GM10248 (cell line): ENCODE results near the gene OR8G1.

Experiments
- CTCF ChIA-PET: fragments of 300-600 bp; sonication (Branson Sonifier 250); formaldehyde crosslinking; extraction: SDS; loops from one replicate; lab custom pipeline; 2021; ENCODE audit warnings: antibody characterized with exemption; lab: Yijun Ruan, JAX
- POLR2A ChIA-PET: fragments of 350-650 bp; sonication (Branson Sonifier 250); formaldehyde crosslinking; extraction: SDS; loops from one replicate; lab custom pipeline; 2020; ENCODE audit warnings: antibody characterized with exemption; lab: Yijun Ruan, JAX
- DNase-seq: peaks from one replicate; pipeline ENCODE4 v3.0.0; 2012; ENCODE audit errors: extremely low spot score
- TF ChIP-seq, protein P1 (sequence below): IDR thresholded peaks from 2 replicates; pipeline ENCODE4 v1.5.1; 2012; ENCODE audit warnings: mild to moderate bottlenecking, low read depth; ENCODE audit errors: extremely low read depth, missing control alignments, control extremely low read depth

OR8G1 gene

DNA sequence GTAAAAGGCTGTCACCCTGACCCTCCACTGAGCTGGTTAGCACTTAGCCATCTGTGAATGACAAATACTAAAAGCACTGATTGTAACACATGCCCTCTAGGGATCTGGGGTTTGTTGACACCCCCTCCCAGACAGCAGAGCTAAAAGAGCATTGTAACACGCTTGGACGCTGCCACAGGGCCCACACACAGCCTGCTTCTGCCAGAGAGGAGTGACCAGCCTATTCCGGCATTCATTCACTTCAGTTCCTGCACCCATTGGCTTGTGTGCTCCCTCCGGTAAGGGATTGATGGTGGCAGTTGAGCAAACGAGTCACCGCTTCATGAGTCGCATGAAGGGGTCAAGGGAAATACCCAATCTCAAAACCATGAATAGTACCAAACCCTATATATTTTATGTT lies 42.0 kb upstream of the OR8G1 start:
- TF ChIP-seq, protein P1, sequence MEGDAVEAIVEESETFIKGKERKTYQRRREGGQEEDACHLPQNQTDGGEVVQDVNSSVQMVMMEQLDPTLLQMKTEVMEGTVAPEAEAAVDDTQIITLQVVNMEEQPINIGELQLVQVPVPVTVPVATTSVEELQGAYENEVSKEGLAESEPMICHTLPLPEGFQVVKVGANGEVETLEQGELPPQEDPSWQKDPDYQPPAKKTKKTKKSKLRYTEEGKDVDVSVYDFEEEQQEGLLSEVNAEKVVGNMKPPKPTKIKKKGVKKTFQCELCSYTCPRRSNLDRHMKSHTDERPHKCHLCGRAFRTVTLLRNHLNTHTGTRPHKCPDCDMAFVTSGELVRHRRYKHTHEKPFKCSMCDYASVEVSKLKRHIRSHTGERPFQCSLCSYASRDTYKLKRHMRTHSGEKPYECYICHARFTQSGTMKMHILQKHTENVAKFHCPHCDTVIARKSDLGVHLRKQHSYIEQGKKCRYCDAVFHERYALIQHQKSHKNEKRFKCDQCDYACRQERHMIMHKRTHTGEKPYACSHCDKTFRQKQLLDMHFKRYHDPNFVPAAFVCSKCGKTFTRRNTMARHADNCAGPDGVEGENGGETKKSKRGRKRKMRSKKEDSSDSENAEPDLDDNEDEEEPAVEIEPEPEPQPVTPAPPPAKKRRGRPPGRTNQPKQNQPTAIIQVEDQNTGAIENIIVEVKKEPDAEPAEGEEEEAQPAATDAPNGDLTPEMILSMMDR: no peak
- DNase-seq: no peak
- ChIA-PET POLR2A (no interaction called here), CTCF (interaction anchor here (0.8 to 2.0 kb wide), 3 partner anchors 12 to 130 kb away, joined by 3 to 6 read pairs (median 3); no protein-coding TSS in a partner anchor)

DNA sequence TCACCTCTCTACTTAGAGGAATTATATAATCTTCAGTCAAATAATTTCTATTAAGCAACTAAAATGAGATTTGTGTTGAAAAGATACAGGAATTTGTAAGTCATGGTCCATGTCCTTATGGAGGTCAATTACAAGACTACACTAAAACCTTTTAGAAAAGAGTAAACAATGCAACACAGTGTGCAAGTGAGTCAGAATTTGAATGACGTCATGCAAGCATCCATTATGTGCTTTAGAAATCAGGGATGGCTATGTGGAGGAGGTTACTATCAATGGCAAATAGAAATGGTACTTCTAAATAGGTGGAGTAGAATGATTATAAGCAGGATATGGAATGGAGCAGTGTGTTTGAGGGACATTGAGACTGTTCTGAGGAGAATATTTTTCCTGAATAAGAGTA lies 41.2 kb upstream of the OR8G1 start:
- TF ChIP-seq, protein P1: no peak
- CTCF ChIA-PET: no interaction called here
- POLR2A ChIA-PET: no interaction called here
- no peak for DNase-seq

DNA sequence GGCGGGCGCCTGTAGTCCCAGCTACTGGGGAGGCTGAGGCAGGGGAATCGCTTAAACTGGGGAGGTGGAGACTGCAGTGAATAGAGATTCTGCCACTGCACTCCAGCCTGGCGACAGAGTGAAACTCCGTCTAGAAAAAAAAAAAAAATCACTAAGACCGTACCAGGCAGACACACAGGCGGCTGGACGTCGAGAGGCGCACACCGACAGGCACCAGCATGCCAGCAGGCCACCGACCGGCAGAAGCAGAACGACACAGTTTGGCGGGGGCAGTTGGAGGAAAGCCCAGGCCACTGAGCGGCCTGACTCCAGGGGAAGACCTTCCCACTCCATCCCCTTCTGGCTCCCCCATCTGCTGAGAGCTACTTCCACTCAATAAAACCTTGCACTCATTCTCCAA lies 40.2 kb upstream of the OR8G1 start:
- DNase-seq: no peak
- ChIA-PET CTCF (no interaction called here), POLR2A (no interaction called here)
- TF ChIP-seq, protein P1: no peak

DNA sequence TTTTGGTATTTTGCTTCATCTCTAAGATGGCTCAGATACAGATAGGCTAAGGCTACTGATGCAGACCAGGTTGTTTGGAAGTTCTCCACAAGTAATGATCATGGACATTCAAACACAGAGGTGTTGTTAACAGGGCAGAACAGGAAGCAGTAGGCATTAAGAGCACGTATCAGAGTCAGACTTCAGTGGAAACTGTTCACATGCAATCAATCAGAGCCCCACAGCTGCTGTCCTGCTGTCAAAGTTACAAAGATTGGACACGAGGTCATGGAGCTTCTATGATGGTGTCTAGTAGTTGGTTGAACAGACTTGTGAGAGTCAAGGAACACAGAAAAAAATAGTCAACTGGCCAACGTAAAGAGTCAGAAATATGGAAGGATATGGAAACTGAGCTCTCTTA lies 37.9 kb upstream of the OR8G1 start:
- TF ChIP-seq, protein P1: no peak
- CTCF ChIA-PET: interaction anchor here (1.5 to 2.4 kb wide), 2 partner anchors 51 to 134 kb away, joined by 3 to 7 read pairs; no protein-coding TSS in a partner anchor
- POLR2A ChIA-PET: no interaction called here
- DNase-seq: no peak

- DNase-seq: no peak
- POLR2A ChIA-PET: no interaction called here
- TF ChIP-seq, protein P1: no peak
- CTCF ChIA-PET: interaction anchor here (1.0 to 1.5 kb wide), 2 partner anchors 9 to 50 kb away, joined by 3 read pairs; no protein-coding TSS in a partner anchor
Measured at GRCh38 chr11:124204008-124204407, 36.9 kb upstream of the OR8G1 start.

GRCh38 chr11:124207102-124207792 lies 33.6 kb upstream of the OR8G1 start:
- CTCF ChIA-PET: interaction anchor here (0.9 to 4.5 kb wide), 2 partner anchors 13 to 500 kb away, joined by 3 to 17 read pairs; no protein-coding TSS in a partner anchor
- DNase-seq: no peak
- TF ChIP-seq, protein P1: no peak
- POLR2A ChIA-PET: no interaction called here
